Mammary epithelial cell (primary cell): ENCODE results near the gene STOM.

Experiments
- CTCF ChIP-seq, 2 donors: IDR thresholded peaks in 1 of 2; conservative IDR thresholded peaks in 1 of 2; 2 replicates each; pipeline ENCODE4 v1.5.1; 2011 to 2012; ENCODE audit warnings: inconsistent platforms in 2 of 2, low read length in 2 of 2, mild to moderate bottlenecking in 2 of 2, control low read depth in 1 of 2, low read depth in 1 of 2; ENCODE audit not compliant: insufficient read depth in 1 of 2; ENCODE audit errors: extremely low read depth in 1 of 2
- EZH2 ChIP-seq: IDR thresholded peaks from 2 replicates; pipeline ENCODE4 v1.6.1; 2012; ENCODE audit warnings: low read length, inconsistent platforms, borderline replicate concordance

- no peak for TF ChIP-seq EZH2
- no peak for TF ChIP-seq CTCF (conservative IDR thresholded peaks at IDR 0.05 in 1 of 2, IDR thresholded peaks at IDR 0.05 in 1 of 2; ENCODE audit: extremely low read depth in 1 of 2, insufficient read depth in 1 of 2, low read depth in 1 of 2, low read length in 2 of 2)
These were observed 18.3 kb upstream of the STOM start for GRCh38 chr9:121388140-121388905.
